ENCODE measurements around the gene SGK1.

The SGK1 gene

DNA sequence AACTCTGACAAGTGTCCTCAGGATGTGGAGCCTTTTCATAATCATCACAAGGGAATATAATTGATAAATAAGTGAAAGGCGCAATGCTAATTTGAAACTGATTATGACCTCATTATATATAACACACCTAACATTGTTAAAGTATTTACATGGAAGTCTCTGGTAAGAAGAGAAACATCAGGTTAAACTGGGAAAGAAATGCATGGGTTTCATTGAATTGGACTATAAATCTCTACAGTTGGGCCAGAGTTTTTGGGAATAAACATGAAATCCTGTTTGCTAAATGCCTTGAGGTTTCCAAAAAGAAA is 1.0 kb upstream of the SGK1 start:
- CTCF ChIA-PET, result no interaction called here
- H3K4me1 ChIP-seq (ENCODE audit: control insufficient read depth, insufficient read depth, low read length), result peaks cover 4% of the 10 kb centered on the region
- H3K4me3 ChIP-seq (ENCODE audit: low read depth, low read length), result no peak overlapping the region

DNA sequence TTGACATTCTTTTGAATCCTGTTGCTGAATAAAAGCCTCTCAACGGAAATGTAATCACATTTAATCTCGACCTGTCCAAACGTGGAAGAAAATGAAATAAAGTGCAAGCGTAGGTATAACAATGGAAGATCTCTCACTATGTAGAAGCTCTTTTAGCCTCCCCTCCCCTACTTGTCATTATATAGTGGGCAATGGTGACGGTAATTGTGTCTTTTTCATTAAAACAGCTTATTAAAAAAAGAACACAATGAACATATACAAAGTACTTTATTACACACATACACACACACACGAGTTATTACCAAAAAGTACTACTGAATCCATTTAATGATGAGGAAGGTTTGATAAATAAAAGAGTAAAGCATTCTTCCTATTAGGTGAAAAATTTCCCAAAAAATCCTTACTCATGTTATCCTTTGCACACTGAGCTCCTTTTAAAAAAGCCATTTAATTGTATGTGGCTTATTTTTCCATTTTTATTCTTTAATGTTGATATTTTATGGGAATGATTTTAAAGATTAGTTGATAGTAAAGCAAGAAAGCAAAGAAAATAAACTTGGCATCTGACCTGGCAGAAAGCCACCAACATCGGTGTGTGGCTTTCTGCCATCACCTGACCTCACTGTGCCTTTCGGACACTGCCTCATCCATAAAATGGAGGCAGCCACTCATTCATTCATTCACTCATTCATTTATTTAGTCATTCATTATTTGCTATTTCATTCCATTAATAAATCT is 493 bp upstream of the SGK1 start:
- CTCF ChIA-PET, result interaction anchor here (0.5 to 1.1 kb wide), 4 partner anchors 11 to 139 kb away, joined by 3 to 5 read pairs (median 3); no protein-coding TSS in a partner anchor
- Histone ChIP-seq H3K9me3 (ENCODE audit: control insufficient read depth, insufficient read depth, low read depth, low read length) (no peaks in the 10 kb centered on the region), H3K4me3 (ENCODE audit: low read depth, low read length) (no peak overlapping the region; the same call in 1 of the 2 replicates), H3K36me3 (ENCODE audit: control insufficient read depth in 2 of 2, insufficient read depth in 1 of 2, low read length in 2 of 2) (no peaks in the 10 kb centered on the region), H3K27ac (ENCODE audit: extremely low read depth, low read depth, low read length) (no peak overlapping the region), H3K4me1 (ENCODE audit: control insufficient read depth, insufficient read depth, low read length) (peaks cover 4% of the 10 kb centered on the region)
- POLR2A ChIA-PET, result no interaction called here
- TF ChIP-seq ZNF549 (tag by site-specific recombination; IDR thresholded peaks at IDR 0.05) (peak; percentile 59; the same call in 1 of the 2 replicates), ZNF23 (tag by site-specific recombination; IDR thresholded peaks at IDR 0.05; ENCODE audit: borderline replicate concordance) (no peak), ZNF501 (tag by site-specific recombination; IDR thresholded peaks at IDR 0.05) (no peak), ZNF660 (tag by site-specific recombination; IDR thresholded peaks at IDR 0.05) (no peak), ZNF24 (tag by site-specific recombination; IDR thresholded peaks at IDR 0.05) (peak; percentile 89), ZNF521 (tag by site-specific recombination; IDR thresholded peaks at IDR 0.05) (no peak), GLIS2 (tag by site-specific recombination; IDR thresholded peaks at IDR 0.05) (no peak), SETDB1 (IDR thresholded peaks at IDR 0.05; ENCODE audit: insufficient read length, low read length) (no peak), ZNF433 (tag by site-specific recombination; IDR thresholded peaks at IDR 0.05; ENCODE audit: low read depth) (no peak), ZNF221 (tag by site-specific recombination; IDR thresholded peaks at IDR 0.05; ENCODE audit: borderline replicate concordance) (no peak), HOXC10 (CRISPR knock-in tag; IDR thresholded peaks at IDR 0.05) (no peak), YY1 (tag by site-specific recombination; IDR thresholded peaks at IDR 0.05) (no peak)
- TF ChIP-seq, protein P1, sequence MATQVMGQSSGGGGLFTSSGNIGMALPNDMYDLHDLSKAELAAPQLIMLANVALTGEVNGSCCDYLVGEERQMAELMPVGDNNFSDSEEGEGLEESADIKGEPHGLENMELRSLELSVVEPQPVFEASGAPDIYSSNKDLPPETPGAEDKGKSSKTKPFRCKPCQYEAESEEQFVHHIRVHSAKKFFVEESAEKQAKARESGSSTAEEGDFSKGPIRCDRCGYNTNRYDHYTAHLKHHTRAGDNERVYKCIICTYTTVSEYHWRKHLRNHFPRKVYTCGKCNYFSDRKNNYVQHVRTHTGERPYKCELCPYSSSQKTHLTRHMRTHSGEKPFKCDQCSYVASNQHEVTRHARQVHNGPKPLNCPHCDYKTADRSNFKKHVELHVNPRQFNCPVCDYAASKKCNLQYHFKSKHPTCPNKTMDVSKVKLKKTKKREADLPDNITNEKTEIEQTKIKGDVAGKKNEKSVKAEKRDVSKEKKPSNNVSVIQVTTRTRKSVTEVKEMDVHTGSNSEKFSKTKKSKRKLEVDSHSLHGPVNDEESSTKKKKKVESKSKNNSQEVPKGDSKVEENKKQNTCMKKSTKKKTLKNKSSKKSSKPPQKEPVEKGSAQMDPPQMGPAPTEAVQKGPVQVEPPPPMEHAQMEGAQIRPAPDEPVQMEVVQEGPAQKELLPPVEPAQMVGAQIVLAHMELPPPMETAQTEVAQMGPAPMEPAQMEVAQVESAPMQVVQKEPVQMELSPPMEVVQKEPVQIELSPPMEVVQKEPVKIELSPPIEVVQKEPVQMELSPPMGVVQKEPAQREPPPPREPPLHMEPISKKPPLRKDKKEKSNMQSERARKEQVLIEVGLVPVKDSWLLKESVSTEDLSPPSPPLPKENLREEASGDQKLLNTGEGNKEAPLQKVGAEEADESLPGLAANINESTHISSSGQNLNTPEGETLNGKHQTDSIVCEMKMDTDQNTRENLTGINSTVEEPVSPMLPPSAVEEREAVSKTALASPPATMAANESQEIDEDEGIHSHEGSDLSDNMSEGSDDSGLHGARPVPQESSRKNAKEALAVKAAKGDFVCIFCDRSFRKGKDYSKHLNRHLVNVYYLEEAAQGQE (tag by site-specific recombination; IDR thresholded peaks at IDR 0.05), result no peak

More for the DNA sequence above, 1.0 kb upstream of the SGK1 start:
- POLR2A ChIA-PET, result no interaction called here
- Histone ChIP-seq H3K9me3 (ENCODE audit: control insufficient read depth, insufficient read depth, low read depth, low read length) (no peaks in the 10 kb centered on the region), H3K36me3 (ENCODE audit: control insufficient read depth in 2 of 2, insufficient read depth in 1 of 2, low read length in 2 of 2) (no peaks in the 10 kb centered on the region), H3K27ac (ENCODE audit: extremely low read depth, low read depth, low read length) (no peak overlapping the region)
- TF ChIP-seq ZNF664 (tag by site-specific recombination; IDR thresholded peaks at IDR 0.05), result no peak
- TF ChIP-seq MEIS1 (CRISPR knock-in tag; IDR thresholded peaks at IDR 0.05; ENCODE audit: borderline replicate concordance), result no peak
- no peak for TF ChIP-seq ZNF596 (tag by site-specific recombination; IDR thresholded peaks at IDR 0.05)
- peak; percentile 5; the same call in 1 of the 2 replicates for TF ChIP-seq ZNF184 (tag by site-specific recombination; IDR thresholded peaks at IDR 0.05)
- no peak for TF ChIP-seq ZNF132 (tag by site-specific recombination; IDR thresholded peaks at IDR 0.05; ENCODE audit: borderline replicate concordance)
- TF ChIP-seq, protein P2, sequence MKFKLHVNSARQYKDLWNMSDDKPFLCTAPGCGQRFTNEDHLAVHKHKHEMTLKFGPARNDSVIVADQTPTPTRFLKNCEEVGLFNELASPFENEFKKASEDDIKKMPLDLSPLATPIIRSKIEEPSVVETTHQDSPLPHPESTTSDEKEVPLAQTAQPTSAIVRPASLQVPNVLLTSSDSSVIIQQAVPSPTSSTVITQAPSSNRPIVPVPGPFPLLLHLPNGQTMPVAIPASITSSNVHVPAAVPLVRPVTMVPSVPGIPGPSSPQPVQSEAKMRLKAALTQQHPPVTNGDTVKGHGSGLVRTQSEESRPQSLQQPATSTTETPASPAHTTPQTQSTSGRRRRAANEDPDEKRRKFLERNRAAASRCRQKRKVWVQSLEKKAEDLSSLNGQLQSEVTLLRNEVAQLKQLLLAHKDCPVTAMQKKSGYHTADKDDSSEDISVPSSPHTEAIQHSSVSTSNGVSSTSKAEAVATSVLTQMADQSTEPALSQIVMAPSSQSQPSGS (tag by site-specific recombination; IDR thresholded peaks at IDR 0.05; ENCODE audit: low read depth), result peak; percentile 51; the same call in 1 of the 2 replicates
- TF ChIP-seq, protein P3, sequence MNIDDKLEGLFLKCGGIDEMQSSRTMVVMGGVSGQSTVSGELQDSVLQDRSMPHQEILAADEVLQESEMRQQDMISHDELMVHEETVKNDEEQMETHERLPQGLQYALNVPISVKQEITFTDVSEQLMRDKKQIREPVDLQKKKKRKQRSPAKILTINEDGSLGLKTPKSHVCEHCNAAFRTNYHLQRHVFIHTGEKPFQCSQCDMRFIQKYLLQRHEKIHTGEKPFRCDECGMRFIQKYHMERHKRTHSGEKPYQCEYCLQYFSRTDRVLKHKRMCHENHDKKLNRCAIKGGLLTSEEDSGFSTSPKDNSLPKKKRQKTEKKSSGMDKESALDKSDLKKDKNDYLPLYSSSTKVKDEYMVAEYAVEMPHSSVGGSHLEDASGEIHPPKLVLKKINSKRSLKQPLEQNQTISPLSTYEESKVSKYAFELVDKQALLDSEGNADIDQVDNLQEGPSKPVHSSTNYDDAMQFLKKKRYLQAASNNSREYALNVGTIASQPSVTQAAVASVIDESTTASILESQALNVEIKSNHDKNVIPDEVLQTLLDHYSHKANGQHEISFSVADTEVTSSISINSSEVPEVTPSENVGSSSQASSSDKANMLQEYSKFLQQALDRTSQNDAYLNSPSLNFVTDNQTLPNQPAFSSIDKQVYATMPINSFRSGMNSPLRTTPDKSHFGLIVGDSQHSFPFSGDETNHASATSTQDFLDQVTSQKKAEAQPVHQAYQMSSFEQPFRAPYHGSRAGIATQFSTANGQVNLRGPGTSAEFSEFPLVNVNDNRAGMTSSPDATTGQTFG (tag by site-specific recombination; IDR thresholded peaks at IDR 0.05; ENCODE audit: borderline replicate concordance), result no peak
- no peak for TF ChIP-seq ZFP69B (tag by site-specific recombination; IDR thresholded peaks at IDR 0.05)
- TF ChIP-seq, protein P4, sequence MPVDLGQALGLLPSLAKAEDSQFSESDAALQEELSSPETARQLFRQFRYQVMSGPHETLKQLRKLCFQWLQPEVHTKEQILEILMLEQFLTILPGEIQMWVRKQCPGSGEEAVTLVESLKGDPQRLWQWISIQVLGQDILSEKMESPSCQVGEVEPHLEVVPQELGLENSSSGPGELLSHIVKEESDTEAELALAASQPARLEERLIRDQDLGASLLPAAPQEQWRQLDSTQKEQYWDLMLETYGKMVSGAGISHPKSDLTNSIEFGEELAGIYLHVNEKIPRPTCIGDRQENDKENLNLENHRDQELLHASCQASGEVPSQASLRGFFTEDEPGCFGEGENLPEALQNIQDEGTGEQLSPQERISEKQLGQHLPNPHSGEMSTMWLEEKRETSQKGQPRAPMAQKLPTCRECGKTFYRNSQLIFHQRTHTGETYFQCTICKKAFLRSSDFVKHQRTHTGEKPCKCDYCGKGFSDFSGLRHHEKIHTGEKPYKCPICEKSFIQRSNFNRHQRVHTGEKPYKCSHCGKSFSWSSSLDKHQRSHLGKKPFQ (tag by site-specific recombination; IDR thresholded peaks at IDR 0.05), result no peak

Measured in HEK293 (cell line).